Smooth muscle cell (in vitro differentiated cells): ENCODE results near the gene TNFRSF13B. TPM values are rescaled to one million over a fixed set of nuclear protein-coding genes. Genes with fewer than 3 reads are reported as not detected.

Experiments used
- DNase-seq: peaks from one replicate; lab custom pipeline; 2025; ENCODE audit not compliant: unreplicated experiment; lab: John Stamatoyannopoulos, UW
- H2AFZ ChIP-seq: fragments of 200-600 bp; sonication (generic); 2 replicates; pipeline ENCODE4 v1.6.0; 2016; ENCODE audit warnings: antibody characterized with exemption, low read depth, mild to moderate bottlenecking
- H3F3A ChIP-seq: fragments of 200-600 bp; sonication (generic); 2 replicates; pipeline ENCODE4 v1.6.0; 2017; ENCODE audit warnings: antibody characterized with exemption, low read depth
- H3K27ac ChIP-seq: fragments of 200-600 bp; sonication (generic); 2 replicates; pipeline ENCODE4 v1.5.1; 2016; ENCODE audit warnings: low read depth, mild to moderate bottlenecking
- H3K27me3 ChIP-seq: fragments of 200-600 bp; sonication (generic); 2 replicates; pipeline ENCODE4 v1.6.1; 2016; ENCODE audit warnings: low read depth, mild to moderate bottlenecking
- H3K36me3 ChIP-seq: fragments of 200-600 bp; sonication (generic); 2 replicates; pipeline ENCODE4 v1.5.1; 2016; ENCODE audit warnings: low read depth
- H3K4me1 ChIP-seq: fragments of 200-600 bp; sonication (generic); 2 replicates; pipeline ENCODE4 v1.5.1; 2016; ENCODE audit warnings: low read depth
- H3K4me2 ChIP-seq: fragments of 200-600 bp; sonication (generic); 2 replicates; pipeline ENCODE4 v1.6.0; 2016; ENCODE audit warnings: mild to moderate bottlenecking
- H3K4me3 ChIP-seq: fragments of 200-600 bp; sonication (generic); 2 replicates; pipeline ENCODE4 v1.5.1; 2016; ENCODE audit warnings: mild to moderate bottlenecking
- H3K79me2 ChIP-seq: fragments of 200-600 bp; sonication (generic); 2 replicates; pipeline ENCODE4 v1.6.0; 2016; ENCODE audit warnings: low read depth, mild to moderate bottlenecking
- H3K9ac ChIP-seq: fragments of 200-600 bp; sonication (generic); 2 replicates; pipeline ENCODE4 v1.6.0; 2016; ENCODE audit warnings: low read depth
- H3K9me3 ChIP-seq: fragments of 200-600 bp; sonication (generic); replicated peaks from 2 replicates; pipeline ENCODE4 v1.5.1; 2016; ENCODE audit warnings: low read depth
- H4K20me1 ChIP-seq: fragments of 200-600 bp; sonication (generic); 2 replicates; pipeline ENCODE4 v1.6.0; 2016; ENCODE audit warnings: low read depth
- CTCF ChIP-seq: fragments of 200-600 bp; sonication (generic); IDR thresholded peaks from 2 replicates; pipeline ENCODE4 v1.5.1; 2017; ENCODE audit warnings: borderline replicate concordance, mild to moderate bottlenecking, antibody characterized with exemption; ENCODE audit not compliant: insufficient read depth, poor library complexity, severe bottlenecking
- WGBS: methylation state at CpG from one replicate; pipeline ENCODE4 v1.1.7; 2016; ENCODE audit warnings: low lambda C conversion rate; 5-methylcytosine and 5-hydroxymethylcytosine counted together
- polyA plus RNA-seq: library from polyadenylated mRNA; unstranded; fragments of >200 nt; fragmentation: Nextera tagmentation; extraction: Ambion mirVana; gene quantifications from 2 replicates; pipeline ENCODE4 v1.2.1, GENCODE V29; 2016
- total RNA-seq: library from RNA; depleted of rRNA; stranded (reverse); fragments of >200 nt; gene quantifications from 2 replicates; pipeline ENCODE4 v1.2.3, GENCODE V29; 2014

The TNFRSF13B gene
- total and polyA plus RNA-seq, 2 experiments from 2014 or later = not detected

GRCh38 chr17:16953841-16954240, 18.1 kb downstream of the TNFRSF13B start:
- no peaks in the 10 kb centered on the region for H4K20me1 ChIP-seq
- DNase-seq = no peak
- peaks cover 5% of the 10 kb centered on the region for H3K9me3 ChIP-seq
- H3K4me1 ChIP-seq = no peaks in the 10 kb centered on the region
- no peaks in the 10 kb centered on the region for H3F3A ChIP-seq
- H3K79me2 ChIP-seq = no peaks in the 10 kb centered on the region
- H2AFZ ChIP-seq = no peak overlapping the region
- TF ChIP-seq CTCF = no peak
- 97% methylated on average over 9 of the region's 9 CpGs for WGBS
- no peak overlapping the region for H3K4me3 ChIP-seq
- no peak overlapping the region for H3K27ac ChIP-seq
- no peak overlapping the region for H3K4me2 ChIP-seq
- no peaks in the 10 kb centered on the region for H3K36me3 ChIP-seq
- no peak overlapping the region for H3K9ac ChIP-seq
- no peaks in the 10 kb centered on the region for H3K27me3 ChIP-seq

- no peak for DNase-seq
- Histone ChIP-seq H3K4me2 (no peak overlapping the region), H3K9me3 (peaks cover 10% of the 10 kb centered on the region), H4K20me1 (no peaks in the 10 kb centered on the region), H3K27ac (no peak overlapping the region), H3K9ac (no peak overlapping the region), H3F3A (no peaks in the 10 kb centered on the region), H3K27me3 (no peaks in the 10 kb centered on the region), H3K36me3 (no peaks in the 10 kb centered on the region), H3K4me1 (no peaks in the 10 kb centered on the region), H3K4me3 (no peak overlapping the region), H3K79me2 (no peaks in the 10 kb centered on the region), H2AFZ (no peak overlapping the region)
- no peak for TF ChIP-seq CTCF
- 86% methylated on average over 3 of the region's 3 CpGs for WGBS
These were observed 18.6 kb downstream of the TNFRSF13B start for GRCh38 chr17:16953347-16953746.

- H3K4me1 ChIP-seq = no peaks in the 10 kb centered on the region
- no peak overlapping the region for H3K27ac ChIP-seq
- H3K27me3 ChIP-seq = no peaks in the 10 kb centered on the region
- H3K9me3 ChIP-seq = peaks cover 10% of the 10 kb centered on the region
- no peaks in the 10 kb centered on the region for H3K79me2 ChIP-seq
- no peak for DNase-seq
- 85% methylated on average over 4 of the region's 8 CpGs for WGBS
- H3K4me2 ChIP-seq = no peak overlapping the region
- no peak overlapping the region for H3K9ac ChIP-seq
- no peak overlapping the region for H3K4me3 ChIP-seq
- TF ChIP-seq CTCF = no peak
- no peaks in the 10 kb centered on the region for H3F3A ChIP-seq
- H4K20me1 ChIP-seq = no peaks in the 10 kb centered on the region
- H3K36me3 ChIP-seq = no peaks in the 10 kb centered on the region
- H2AFZ ChIP-seq = no peak overlapping the region
These were observed 19.5 kb downstream of the TNFRSF13B start for GRCh38 chr17:16952401-16952800.

- Histone ChIP-seq H3K27ac (no peak overlapping the region), H3K79me2 (no peaks in the 10 kb centered on the region), H3K4me1 (no peaks in the 10 kb centered on the region), H3F3A (peaks cover 9% of the 10 kb centered on the region), H3K27me3 (no peaks in the 10 kb centered on the region), H3K9me3 (peaks cover 10% of the 10 kb centered on the region), H3K36me3 (no peaks in the 10 kb centered on the region), H3K4me2 (no peak overlapping the region), H3K9ac (no peak overlapping the region), H2AFZ (no peak overlapping the region), H3K4me3 (no peak overlapping the region), H4K20me1 (no peaks in the 10 kb centered on the region)
- WGBS = 91% methylated on average over 5 of the region's 5 CpGs
- DNase-seq = no peak
- TF ChIP-seq CTCF = no peak
These were observed 21.4 kb downstream of the TNFRSF13B start for GRCh38 chr17:16950488-16950887.
